Measurements from ENCODE around the gene JAG1.

The JAG1 gene

GRCh38 chr20:10673842-10674683 lies at the start of gene JAG1:
Gene JAG1 (minus strand): TSS chr20:10673999. CDS start chr20:10673530, 469 bp downstream.
- Histone ChIP-seq H3K9me3 (ENCODE audit: control insufficient read depth, low read length) (no peaks in the 10 kb centered on the region), H3K4me3 (ENCODE audit: low read length) (peak within 1 kb of the TSS; percentile 91), H3K27me3 (replicated peaks; ENCODE audit: control insufficient read depth, insufficient read depth, low read length) (no peaks in the 10 kb centered on the region), H3K9ac (ENCODE audit: low read length) (peak within 1 kb of the TSS; percentile 93), H3K4me1 (ENCODE audit: control insufficient read depth, insufficient read depth, low read length) (peaks cover 30% of the 10 kb centered on the region), H3K36me3 (ENCODE audit: control insufficient read depth, insufficient read depth, low read length, severe bottlenecking) (no peaks in the 10 kb centered on the region)
- DNase-seq (ENCODE audit: low read depth) = peak; percentile 98

GRCh38 chr20:10721976-10722375 lies 48.2 kb upstream of the JAG1 start:
- no peak for DNase-seq (ENCODE audit: low read depth)
- H3K4me1 ChIP-seq (ENCODE audit: control insufficient read depth, insufficient read depth, low read length) = peaks cover 27% of the 10 kb centered on the region
- no peak overlapping the region for H3K4me3 ChIP-seq (ENCODE audit: low read length)
- no peaks in the 10 kb centered on the region for H3K9me3 ChIP-seq (ENCODE audit: control insufficient read depth, low read length)
- no peaks in the 10 kb centered on the region for H3K27me3 ChIP-seq (replicated peaks; ENCODE audit: control insufficient read depth, insufficient read depth, low read length)
- no peak overlapping the region for H3K9ac ChIP-seq (ENCODE audit: low read length)
- no peaks in the 10 kb centered on the region for H3K36me3 ChIP-seq (ENCODE audit: control insufficient read depth, insufficient read depth, low read length, severe bottlenecking)

GRCh38 chr20:10721137-10721896 lies 47.5 kb upstream of the JAG1 start:
- H3K4me1 ChIP-seq (ENCODE audit: control insufficient read depth, insufficient read depth, low read length) = peaks cover 34% of the 10 kb centered on the region
- no peaks in the 10 kb centered on the region for H3K27me3 ChIP-seq (replicated peaks; ENCODE audit: control insufficient read depth, insufficient read depth, low read length)
- H3K9ac ChIP-seq (ENCODE audit: low read length) = no peak overlapping the region
- H3K9me3 ChIP-seq (ENCODE audit: control insufficient read depth, low read length) = no peaks in the 10 kb centered on the region
- H3K4me3 ChIP-seq (ENCODE audit: low read length) = peak overlapping the region; percentile 31
- H3K36me3 ChIP-seq (ENCODE audit: control insufficient read depth, insufficient read depth, low read length, severe bottlenecking) = no peaks in the 10 kb centered on the region
- DNase-seq (ENCODE audit: low read depth) = no peak

- H3K4me1 ChIP-seq (ENCODE audit: control insufficient read depth, insufficient read depth, low read length) = peaks cover 35% of the 10 kb centered on the region
- H3K9me3 ChIP-seq (ENCODE audit: control insufficient read depth, low read length) = no peaks in the 10 kb centered on the region
- H3K27me3 ChIP-seq (replicated peaks; ENCODE audit: control insufficient read depth, insufficient read depth, low read length) = no peaks in the 10 kb centered on the region
- H3K36me3 ChIP-seq (ENCODE audit: control insufficient read depth, insufficient read depth, low read length, severe bottlenecking) = no peaks in the 10 kb centered on the region
- H3K4me3 ChIP-seq (ENCODE audit: low read length) = peak overlapping the region; percentile 31
- no peak for DNase-seq (ENCODE audit: low read depth)
- peak overlapping the region; percentile 31 for H3K9ac ChIP-seq (ENCODE audit: low read length)
These were observed 46.8 kb upstream of the JAG1 start for GRCh38 chr20:10720565-10720964.

GRCh38 chr20:10719740-10720385 lies 46.1 kb upstream of the JAG1 start:
- Histone ChIP-seq H3K4me1 (ENCODE audit: control insufficient read depth, insufficient read depth, low read length) (peaks cover 38% of the 10 kb centered on the region), H3K36me3 (ENCODE audit: control insufficient read depth, insufficient read depth, low read length, severe bottlenecking) (no peaks in the 10 kb centered on the region), H3K9ac (ENCODE audit: low read length) (peak overlapping the region; percentile 31), H3K4me3 (ENCODE audit: low read length) (peak overlapping the region; percentile 31), H3K9me3 (ENCODE audit: control insufficient read depth, low read length) (no peaks in the 10 kb centered on the region), H3K27me3 (replicated peaks; ENCODE audit: control insufficient read depth, insufficient read depth, low read length) (no peaks in the 10 kb centered on the region)
- no peak for DNase-seq (ENCODE audit: low read depth)

GRCh38 chr20:10718661-10719060 lies 44.9 kb upstream of the JAG1 start:
- Histone ChIP-seq H3K27me3 (replicated peaks; ENCODE audit: control insufficient read depth, insufficient read depth, low read length) (no peaks in the 10 kb centered on the region), H3K9ac (ENCODE audit: low read length) (no peak overlapping the region), H3K36me3 (ENCODE audit: control insufficient read depth, insufficient read depth, low read length, severe bottlenecking) (no peaks in the 10 kb centered on the region), H3K4me3 (ENCODE audit: low read length) (no peak overlapping the region), H3K9me3 (ENCODE audit: control insufficient read depth, low read length) (no peaks in the 10 kb centered on the region), H3K4me1 (ENCODE audit: control insufficient read depth, insufficient read depth, low read length) (peaks cover 43% of the 10 kb centered on the region)
- no peak for DNase-seq (ENCODE audit: low read depth)

- Histone ChIP-seq H3K4me3 (ENCODE audit: low read length) (no peak overlapping the region), H3K36me3 (ENCODE audit: control insufficient read depth, insufficient read depth, low read length, severe bottlenecking) (no peaks in the 10 kb centered on the region), H3K27me3 (replicated peaks; ENCODE audit: control insufficient read depth, insufficient read depth, low read length) (no peaks in the 10 kb centered on the region), H3K4me1 (ENCODE audit: control insufficient read depth, insufficient read depth, low read length) (peaks cover 43% of the 10 kb centered on the region), H3K9me3 (ENCODE audit: control insufficient read depth, low read length) (no peaks in the 10 kb centered on the region), H3K9ac (ENCODE audit: low read length) (no peak overlapping the region)
- DNase-seq (ENCODE audit: low read depth) = peak; percentile 35
These were observed 43.1 kb upstream of the JAG1 start for GRCh38 chr20:10716855-10717254.

- Histone ChIP-seq H3K36me3 (ENCODE audit: control insufficient read depth, insufficient read depth, low read length, severe bottlenecking) (no peaks in the 10 kb centered on the region), H3K9ac (ENCODE audit: low read length) (no peak overlapping the region), H3K27me3 (replicated peaks; ENCODE audit: control insufficient read depth, insufficient read depth, low read length) (no peaks in the 10 kb centered on the region), H3K4me1 (ENCODE audit: control insufficient read depth, insufficient read depth, low read length) (peaks cover 27% of the 10 kb centered on the region), H3K9me3 (ENCODE audit: control insufficient read depth, low read length) (no peaks in the 10 kb centered on the region), H3K4me3 (ENCODE audit: low read length) (no peak overlapping the region)
- peak; percentile 67 for DNase-seq (ENCODE audit: low read depth)
These were observed 41.2 kb upstream of the JAG1 start for GRCh38 chr20:10715035-10715434.

GRCh38 chr20:10714236-10714975 lies 40.6 kb upstream of the JAG1 start:
- no peaks in the 10 kb centered on the region for H3K27me3 ChIP-seq (replicated peaks; ENCODE audit: control insufficient read depth, insufficient read depth, low read length)
- no peak overlapping the region for H3K4me3 ChIP-seq (ENCODE audit: low read length)
- no peaks in the 10 kb centered on the region for H3K36me3 ChIP-seq (ENCODE audit: control insufficient read depth, insufficient read depth, low read length, severe bottlenecking)
- no peak overlapping the region for H3K9ac ChIP-seq (ENCODE audit: low read length)
- H3K4me1 ChIP-seq (ENCODE audit: control insufficient read depth, insufficient read depth, low read length) = peaks cover 22% of the 10 kb centered on the region
- no peaks in the 10 kb centered on the region for H3K9me3 ChIP-seq (ENCODE audit: control insufficient read depth, low read length)
- DNase-seq (ENCODE audit: low read depth) = peak; percentile 4

- peaks cover 33% of the 10 kb centered on the region for H3K4me1 ChIP-seq (ENCODE audit: control insufficient read depth, insufficient read depth, low read length)
- no peak overlapping the region for H3K4me3 ChIP-seq (ENCODE audit: low read length)
- DNase-seq (ENCODE audit: low read depth) = no peak
- no peak overlapping the region for H3K9ac ChIP-seq (ENCODE audit: low read length)
- H3K36me3 ChIP-seq (ENCODE audit: control insufficient read depth, insufficient read depth, low read length, severe bottlenecking) = no peaks in the 10 kb centered on the region
- no peaks in the 10 kb centered on the region for H3K9me3 ChIP-seq (ENCODE audit: control insufficient read depth, low read length)
- H3K27me3 ChIP-seq (replicated peaks; ENCODE audit: control insufficient read depth, insufficient read depth, low read length) = no peaks in the 10 kb centered on the region
These were observed 39.4 kb upstream of the JAG1 start for GRCh38 chr20:10713161-10713560.
